NOMO-1 treated with dmso at 0.1 percent for 144 hours (cell line): ENCODE results near the gene ZFP36L1.

ENCODE experiments used
- DNase-seq: peaks from one replicate; lab custom pipeline; 2025; ENCODE audit not compliant: unreplicated experiment; lab: John Stamatoyannopoulos, UW

The ZFP36L1 gene

DNA sequence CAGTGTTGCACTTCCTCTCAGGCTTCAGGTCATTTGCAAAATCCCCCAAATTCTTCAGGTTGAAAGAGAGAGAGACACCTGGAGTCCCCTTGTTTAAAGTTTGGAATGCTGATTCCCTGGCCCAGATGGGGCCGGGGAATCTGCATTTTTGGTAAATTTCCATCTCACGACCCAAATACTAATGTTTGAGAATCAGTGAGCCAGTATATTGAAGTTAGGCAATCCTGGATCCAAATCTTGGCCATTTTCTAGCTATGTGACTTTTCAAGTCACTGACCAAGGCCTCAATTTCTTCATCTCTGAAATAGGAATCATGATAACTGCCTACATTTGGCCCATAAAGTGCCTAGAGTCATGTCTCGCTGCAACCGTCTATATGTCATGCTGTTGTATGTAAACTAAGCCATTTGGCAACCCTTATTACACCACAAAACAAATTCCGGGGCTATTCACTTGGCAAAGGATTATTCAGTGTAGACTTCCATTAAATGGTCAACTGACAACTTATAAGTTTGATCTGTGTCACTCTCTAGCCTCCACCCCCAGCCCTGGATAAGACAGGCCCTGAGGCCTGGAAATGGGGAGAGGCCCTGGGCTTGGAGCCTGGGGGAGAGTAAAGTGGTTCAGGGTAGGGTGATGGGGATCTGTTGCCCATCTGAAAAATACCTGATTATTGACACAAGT, 3.7 kb upstream of the ZFP36L1 start:
- DNase-seq, result no peak

DNA sequence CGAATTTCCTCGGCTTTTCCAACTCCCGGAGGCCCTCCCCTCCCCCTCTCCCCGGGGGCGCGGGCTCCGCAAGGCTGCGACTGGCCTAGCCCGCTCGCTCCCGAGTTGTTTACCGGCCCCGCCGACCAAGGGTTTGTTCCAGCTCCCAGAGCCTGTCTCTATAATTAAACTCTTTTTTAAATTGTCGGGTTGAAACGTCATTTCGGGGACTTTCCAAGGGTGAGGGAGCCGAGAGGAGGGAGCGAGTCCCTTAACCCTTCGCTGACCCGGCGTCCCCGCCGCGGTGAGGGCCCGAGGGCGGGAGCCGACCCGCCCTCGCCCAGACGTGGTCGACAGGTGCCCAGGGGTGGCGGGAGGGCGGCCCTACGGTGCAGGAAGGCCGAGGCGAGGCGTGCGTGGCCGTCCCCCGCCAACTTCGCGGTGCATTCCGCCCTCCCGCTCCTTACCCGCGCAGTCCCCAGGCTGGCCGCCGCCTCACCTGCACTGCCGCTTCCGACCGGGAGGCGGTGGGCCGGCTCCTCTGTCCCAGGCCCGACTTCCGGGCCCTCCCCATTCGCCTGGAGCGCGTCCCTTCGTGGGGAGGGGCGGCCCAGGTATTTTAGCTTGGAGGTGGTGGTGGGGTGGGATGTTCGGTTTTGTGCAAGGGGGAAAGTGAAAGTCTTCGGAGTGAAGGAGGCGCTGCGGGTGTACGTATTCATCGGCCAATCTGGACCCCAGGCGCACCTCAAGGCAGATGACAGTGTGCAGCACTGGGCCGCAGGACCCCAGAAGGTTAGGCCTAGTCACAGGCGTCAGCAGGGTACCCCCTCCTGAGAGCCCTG, 2.9 kb upstream of the ZFP36L1 start:
- DNase-seq, result peak; percentile 14

DNA sequence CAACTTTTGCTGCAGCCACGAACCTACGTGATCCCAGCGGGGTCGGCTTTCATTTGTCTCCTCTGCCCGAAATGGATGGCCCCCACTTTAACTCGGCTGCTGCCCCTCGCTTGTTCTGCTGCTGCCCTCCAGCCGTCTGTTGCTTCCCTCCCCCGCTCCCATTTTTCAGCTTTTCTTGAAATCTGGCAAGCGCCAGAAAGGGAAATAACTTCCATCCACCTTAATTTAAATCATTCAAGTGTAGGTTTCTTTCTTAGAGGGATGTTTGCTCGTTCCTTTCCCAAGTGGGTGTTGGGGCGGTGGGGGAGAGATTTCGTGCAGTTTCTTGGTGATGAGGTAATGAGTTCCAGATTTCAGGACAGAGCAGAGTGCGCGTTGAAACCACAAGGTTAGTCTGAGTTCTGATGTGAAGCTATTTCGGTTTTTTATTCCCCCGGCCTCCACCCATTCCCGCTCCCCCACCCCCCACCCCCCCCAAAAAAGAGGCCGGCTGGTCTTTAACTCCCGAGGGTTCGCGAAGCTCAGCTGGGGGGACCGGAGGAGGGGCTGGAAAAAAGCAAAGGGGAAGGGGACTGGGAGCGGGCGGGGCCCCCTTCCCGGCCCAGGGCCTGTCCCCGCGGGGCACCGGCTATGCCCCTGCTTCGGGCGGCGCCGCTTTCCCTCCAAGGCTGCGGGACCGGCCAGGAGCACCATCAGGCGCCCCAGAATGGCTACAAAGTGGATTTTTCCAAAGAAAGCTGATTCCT, 2.2 kb upstream of the ZFP36L1 start:
- no peak for DNase-seq

DNA sequence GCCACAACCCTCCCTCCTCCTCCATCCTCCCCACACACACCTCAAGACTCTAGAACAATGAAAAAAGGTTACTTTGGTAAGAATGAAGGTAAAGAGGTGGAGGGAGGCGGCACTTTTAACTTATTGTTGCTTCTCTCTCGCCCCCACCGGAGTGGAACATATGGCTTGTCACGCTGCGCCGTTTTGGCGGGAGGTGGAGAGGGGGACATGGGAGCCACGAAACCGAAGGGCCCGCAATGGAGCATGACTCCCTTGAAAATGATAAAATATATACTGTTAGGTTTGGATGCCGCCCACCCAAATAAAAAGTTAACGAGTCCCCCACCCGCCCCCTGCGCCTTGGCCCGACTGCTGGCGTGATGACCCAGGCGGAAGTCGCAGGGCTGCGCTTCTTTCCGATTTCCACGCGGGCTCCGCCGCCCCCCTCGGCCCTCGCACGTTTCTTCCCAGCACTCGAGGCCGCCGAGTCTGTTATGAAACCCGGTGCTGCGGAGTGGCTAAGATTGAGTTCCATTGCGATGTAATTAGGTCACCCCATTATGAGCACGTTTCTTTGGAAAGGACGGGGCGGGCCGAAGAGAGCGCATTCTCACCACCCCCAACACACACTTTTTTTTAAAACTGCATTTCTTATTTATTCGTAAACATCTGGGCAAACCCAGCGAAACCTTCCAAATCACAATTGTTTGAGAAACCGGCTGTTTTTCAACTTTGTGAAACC, 1.4 kb upstream of the ZFP36L1 start:
- no peak for DNase-seq

DNA sequence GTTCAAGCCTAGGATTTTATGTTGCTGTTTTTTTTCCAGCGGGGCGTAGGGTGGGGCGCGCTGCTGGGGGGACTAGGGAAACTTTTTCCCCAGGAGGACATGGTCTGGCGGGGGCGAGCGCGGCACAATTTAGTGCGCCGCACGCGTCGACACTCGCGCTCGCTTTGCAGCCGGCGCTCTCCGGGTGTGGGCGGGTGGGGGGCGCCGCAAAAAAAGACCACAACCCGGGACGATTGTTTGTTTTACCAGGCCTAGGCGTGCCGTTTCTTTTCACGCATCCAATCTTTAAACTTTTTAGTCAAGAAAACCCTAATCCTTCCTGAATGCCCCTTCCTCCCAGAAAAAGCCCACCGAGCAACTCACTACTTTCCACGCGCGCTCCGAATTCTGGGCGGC, 865 bp upstream of the ZFP36L1 start:
- no peak for DNase-seq

DNA sequence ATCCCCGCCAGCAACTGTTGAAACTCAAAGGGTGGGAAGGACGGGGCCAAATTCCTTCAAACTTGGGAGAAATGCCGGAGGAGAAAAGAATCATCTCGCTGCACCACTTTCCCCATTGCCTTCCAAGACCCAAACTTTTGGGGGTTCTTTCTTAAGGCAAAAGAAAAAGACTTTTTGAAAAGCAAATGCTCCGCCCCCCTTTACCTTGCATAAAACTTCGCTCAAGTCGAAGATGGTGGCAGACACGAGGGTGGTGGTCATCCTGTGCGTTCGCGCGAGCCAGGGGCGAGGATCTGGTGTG, 239 bp downstream of the ZFP36L1 start:
- DNase-seq, result no peak

DNA sequence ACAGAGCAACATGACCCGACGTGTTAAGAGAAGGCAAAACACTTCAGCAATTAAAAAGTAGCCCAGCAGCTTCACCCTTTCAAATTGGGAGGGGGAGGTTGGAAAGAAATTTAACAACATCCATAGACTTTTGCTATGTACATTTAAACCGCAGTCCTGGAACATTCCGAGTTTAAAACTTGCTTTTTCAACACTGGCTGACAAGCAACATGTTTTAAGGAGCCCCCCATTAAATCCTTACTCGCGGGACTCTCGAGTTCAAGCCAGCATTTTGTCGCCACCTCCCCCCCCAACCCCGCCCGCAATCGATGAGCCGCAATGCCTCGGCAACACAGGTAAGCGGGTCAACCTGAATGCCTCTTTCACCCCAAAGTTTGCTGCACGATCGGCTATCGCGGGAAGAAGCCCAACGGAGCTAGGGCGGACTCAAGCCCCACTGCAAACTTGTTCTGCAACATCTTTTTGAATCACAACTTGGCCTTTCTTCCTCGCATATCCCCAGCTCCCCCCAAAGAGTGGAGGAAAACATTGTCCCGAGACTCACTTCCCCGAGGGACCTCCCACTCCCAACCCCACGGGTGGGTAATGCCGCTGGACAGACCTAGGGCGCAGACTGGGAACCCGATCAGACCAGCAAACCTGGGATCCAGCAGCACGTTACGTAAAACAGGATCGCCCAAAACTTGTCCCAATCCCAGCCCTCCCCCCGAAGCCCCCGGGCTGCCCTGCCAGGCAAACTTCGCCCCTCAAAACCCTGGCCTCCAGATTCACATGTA, 777 bp downstream of the ZFP36L1 start:
- DNase-seq, result no peak

DNA sequence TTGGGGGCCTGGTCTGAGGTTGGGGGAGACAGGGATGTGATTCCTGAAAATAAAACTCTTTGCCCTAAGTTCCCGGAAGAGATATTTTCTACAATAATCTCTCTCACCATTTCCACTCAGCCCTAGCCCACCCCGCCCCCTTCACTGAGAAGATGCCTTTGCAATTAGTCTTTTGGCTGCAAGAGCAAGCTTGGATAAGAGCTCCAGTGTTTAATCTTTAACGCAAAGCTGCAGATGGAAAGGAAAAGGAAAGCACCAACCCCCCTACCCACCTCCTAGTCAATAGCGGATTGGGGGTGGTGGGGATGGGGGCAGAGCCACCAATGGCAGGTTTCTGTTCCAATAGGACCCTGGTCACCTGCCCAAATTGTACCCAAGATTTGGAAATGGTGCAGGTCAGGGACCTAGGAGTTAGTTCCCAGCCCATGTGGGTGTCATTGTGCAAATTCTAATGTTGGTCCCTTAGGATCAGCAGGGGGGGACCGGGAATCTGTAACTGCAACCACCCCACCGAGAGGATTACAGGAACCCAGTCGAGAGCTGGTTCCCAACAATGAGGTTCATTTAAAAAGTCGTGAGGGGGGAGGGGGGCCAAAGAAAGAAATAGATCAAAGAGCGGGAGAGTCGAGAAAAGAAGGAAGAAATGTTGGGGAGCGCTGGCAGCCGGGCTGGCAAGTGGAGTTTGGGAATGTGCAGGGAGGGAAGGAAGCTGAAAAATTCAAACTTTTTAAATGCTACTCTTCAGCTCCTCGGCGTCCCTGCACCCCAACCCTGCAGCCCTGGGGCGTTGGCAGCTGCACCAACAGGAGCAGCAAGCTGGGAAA, 1.6 kb downstream of the ZFP36L1 start:
- DNase-seq, result no peak

DNA sequence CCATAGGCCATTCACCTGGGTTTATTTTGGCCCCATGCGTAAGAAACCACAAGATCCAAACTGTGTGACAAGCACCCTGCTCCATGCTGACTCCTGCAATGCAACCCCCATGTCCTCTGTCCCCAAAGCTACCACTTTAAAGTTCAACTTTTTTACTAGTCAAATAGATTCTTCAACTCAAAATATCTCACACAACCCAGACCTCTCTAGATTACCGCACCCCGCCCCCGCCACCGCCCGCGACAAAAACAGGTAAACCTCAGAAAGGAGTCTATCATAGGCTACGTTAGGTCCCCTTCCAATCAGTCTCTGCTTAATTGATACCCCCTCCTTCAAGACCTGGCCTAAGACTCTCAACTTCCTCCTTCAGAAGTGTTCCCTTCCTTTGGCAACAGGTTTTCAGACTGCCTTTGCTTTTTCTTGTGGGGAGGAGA, 2.2 kb downstream of the ZFP36L1 start:
- peak; percentile 35 for DNase-seq

DNA sequence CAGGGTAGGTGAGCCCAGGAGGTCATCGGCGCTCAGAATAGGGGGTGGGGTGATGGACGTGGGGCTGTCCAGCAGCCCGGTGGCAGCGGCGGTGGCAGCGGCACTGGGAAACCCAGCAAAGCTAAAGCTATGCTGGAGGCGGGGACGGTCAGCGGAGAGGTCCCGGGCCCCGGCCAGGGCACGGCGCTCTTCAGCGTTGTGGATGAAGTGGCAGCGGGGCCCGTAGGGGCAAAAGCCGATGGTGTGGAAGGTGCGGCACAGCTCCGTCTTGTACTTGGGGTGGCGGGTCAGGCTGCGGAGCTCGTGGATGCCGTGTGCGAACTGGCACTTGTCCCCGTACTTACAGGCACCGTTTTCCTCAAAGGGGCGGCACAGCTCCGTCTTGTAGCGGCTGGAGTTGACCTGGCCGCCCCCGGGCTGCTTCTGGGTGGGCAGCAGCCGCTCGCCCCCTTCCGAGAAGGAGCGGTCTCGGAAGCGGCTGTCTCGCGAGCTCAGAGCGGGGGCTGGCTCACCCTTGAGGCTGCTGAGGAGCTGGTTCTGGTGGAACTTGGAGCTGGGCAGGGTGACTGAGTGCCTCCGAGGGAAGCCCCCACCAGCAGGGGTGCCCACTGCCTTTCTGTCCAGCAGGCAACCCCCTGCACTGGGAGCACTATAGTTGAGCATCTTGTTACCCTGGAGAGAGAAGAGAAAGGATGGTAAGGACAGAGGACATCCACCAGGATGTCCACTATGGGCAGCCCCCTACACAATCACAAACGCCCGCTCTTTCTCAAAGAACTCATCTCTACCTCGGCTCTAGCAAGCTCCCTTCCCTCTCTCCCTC, 2.8 kb downstream of the ZFP36L1 start:
- no peak for DNase-seq

DNA sequence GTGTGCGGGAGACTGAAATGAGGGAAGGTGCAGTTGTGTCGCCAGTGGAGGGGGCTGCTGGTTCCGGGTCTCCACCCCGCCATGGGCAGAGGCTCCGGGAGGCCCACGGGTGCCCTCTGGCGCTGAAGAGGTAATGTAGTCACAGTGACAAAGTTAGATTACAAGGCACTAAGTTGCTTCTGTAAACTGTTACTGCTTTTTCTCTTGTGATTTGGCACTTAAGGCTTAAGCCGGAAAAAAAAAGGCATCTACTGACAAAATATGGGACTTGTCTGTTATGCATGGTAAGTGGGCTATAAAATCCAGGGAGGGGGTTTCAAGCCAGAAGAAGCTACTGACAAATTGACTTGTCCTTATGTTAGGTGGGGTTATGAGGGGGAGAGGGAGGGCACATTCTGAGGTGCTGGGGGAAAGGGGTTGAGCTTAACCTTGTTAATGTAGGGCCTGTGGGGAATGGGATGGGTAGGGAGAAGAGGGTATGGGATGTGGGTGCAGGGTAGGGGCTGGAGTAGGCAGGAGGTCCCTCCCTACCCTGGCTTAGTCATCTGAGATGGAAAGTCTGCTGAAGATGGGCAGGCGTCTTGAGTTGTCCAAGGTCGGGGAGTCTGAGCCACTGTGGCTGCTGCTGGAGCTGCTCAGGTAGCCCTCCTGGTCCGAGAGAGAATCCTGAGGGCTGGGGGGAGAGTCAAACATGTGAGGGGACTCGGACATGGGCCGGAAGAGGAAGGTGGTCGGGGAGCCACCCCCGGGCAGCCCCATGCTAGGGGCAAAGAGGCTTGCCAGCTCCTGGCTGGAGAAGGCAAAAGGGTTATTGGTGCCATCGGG, 3.7 kb downstream of the ZFP36L1 start:
- DNase-seq, result peak; percentile 82

DNA sequence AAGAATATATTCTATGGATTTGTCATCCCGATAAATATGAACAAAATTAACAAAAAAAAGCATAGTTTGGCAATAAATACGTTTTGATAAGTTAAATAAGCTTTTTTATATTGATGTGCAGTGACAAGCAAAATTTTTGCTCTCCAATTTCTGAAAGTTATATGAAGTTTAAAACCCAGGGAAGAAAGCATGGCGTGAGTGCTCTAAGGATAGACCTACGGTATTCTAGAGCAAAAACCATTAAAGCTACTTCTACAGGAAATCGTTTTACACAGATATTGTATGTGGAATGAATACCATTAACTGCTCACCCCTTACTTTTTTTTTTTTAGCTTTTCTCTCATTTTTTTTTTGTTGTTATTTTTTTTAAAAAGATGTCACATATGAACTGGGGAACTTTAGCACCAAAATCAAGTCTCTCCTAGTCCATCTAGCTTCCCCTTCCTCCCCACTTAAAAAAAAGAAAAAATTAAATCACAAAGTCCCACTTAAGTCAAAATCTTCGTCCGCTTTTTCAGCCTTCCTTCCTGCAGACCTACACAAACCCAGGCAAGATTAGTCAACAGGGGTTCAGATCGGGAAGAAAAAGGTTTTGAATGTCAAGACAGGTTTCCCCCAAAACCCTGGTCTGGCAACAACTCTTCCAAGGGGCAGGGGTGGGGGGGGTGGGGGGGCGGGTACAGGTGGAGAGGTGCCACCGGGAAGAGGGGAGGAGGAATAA, 4.4 kb downstream of the ZFP36L1 start:
- DNase-seq, result no peak

DNA sequence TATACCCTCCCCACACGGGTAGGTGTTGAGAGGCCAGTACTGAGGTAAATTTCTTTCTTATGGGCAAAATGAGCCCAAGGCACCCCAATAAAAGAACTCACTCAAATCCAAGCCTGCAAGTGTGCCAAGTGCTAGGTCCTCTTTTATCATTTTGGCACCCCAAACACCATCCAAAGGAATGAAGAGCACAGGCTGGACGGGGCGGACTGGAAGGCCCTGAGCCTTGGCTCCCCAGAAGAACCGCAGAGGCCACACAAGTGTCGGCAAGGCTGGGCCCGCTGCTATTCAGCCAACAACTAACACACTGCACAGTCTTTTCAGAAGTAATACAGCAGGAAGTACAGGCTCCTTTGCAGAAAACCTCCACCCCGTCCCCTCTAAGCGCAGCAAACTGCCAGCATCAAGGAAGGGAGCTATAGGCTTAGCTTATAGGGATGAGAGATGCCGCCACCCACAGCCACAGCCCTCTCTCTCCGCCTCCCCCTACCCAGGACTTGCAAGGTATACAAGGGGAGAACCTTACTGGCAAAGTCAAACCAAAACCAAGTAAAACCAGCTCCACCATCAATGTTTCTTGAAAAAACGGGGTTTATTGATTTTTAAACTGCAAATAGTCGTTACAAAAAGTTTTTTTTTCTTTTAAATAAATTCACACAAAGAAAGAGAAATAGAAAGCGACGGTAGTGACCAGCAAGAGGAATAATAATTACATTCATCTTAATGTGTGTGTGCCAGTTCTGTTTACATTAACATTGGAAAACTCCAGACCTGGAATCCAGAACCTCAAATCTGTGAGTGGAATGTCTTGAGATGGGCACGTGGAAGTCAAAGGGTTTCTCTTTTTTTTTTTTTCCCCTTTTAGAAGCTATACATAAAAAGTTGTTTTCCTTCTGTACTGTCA, 5.5 kb downstream of the ZFP36L1 start:
- DNase-seq, result no peak

DNA sequence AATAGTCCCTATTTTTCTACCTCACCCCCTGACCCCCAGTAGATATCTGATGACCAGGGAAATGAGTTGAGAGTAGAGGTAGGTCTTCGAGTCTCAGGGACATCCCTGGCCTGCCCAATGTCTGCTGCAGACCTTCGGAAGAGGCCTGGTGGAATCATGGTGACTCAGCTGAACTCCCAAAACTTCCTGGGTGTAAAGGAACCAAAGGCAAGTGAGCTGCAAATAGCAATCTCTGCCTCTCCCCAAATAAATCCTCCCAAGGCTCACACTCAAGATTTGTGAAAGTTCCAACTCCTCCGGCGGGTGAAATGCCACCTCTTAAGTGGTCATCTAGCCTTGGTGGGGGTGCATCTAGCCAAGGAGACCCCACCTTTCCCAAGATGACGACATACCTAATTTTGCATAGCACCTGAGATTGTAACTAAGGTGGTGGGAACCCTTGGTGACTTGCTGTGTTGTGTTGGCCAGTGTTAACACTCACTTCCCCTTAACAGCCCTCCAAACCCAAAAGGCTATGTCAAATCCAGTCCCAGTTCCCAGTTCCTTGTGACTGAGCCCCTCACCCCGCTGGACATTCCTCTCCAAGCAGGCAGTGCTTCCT, 6.3 kb downstream of the ZFP36L1 start:
- no peak for DNase-seq

DNA sequence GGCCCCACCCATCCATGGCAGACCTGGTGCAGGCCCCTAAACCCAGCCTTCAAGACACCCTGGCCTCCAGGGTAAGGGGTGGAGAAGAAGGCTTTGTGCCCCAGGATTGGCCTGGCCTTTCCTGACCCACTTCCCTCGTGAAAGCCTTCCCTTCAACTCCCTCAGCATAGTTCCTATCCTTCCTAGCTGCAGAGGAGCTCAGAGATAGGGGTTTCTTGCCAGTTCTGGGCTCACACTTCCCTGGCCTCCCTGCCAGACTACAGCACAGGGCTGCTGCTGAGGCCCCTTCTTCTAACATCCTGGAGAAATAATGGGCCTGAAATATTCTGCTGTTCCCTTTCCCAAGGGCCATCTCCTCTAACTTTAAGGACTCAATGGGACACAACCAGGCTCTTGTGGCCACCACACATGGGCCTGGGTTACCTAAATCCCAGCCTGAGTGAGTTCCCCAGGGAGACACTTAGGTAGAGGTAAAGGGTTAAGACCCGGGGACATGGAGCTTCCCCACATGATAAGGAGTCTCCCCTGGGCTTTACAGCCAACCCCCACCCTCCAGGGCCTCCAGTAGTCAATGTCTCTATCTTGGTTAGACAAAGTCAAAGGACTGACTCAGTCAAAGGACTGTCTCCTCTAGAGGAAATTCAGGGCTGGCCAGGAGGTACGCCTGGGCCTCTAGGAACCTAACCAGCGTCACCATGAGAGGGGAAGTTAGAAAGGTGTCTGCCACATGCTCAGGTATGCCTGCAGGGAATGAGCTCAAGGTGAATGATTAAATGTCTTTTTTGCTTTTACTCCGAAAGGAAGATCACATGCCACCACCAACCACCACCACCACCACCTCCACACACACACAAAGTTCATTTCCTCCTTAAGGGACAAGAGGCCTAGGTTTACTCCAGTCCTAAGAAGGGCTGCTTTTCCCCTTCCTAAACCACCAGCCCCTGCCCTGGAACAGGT, 7.1 kb downstream of the ZFP36L1 start:
- DNase-seq, result no peak
